PC-3 (cell line): ENCODE results near the gene VAMP8. TPM values are rescaled to one million over a fixed set of nuclear protein-coding genes. Genes with fewer than 3 reads are reported as not detected.

Source experiments
- ATAC-seq: fragments of 200-7000 bp; cut with Tn5 transposase; 2 replicates; pipeline ENCODE4 v1.9.1; 2020; ENCODE audit warnings: mild to moderate bottlenecking, moderate library complexity
- BruUV-seq: library from RNA; stranded (reverse); fragments of 400-500 nt; replicated peaks from 2 replicates; lab custom pipeline; 2021; lab: Mats Ljungman, UMichigan
- CTCF ChIA-PET: fragments of 300-600 bp; sonication (Branson Sonifier 250); formaldehyde crosslinking; loops from one replicate; lab custom pipeline; 2022; ENCODE audit warnings: antibody characterized with exemption; lab: Charles Lee
- POLR2A ChIA-PET: fragments of 300-600 bp; sonication (Branson Sonifier 250); formaldehyde crosslinking; loops from one replicate; lab custom pipeline; 2022; ENCODE audit warnings: antibody characterized with exemption; ENCODE audit not compliant: unreplicated experiment; lab: Charles Lee
- DNase-seq: peaks from one replicate; pipeline ENCODE4 v3.0.0-alpha.2; 2015
- H2AFZ ChIP-seq: fragments of 300-600 bp; sonication (generic); 2 replicates; pipeline ENCODE4 v1.6.0; 2016; ENCODE audit warnings: antibody characterized with exemption, low read length
- H3F3A ChIP-seq: fragments of 300-600 bp; sonication (generic); one replicate; pipeline ENCODE4 v1.6.0; 2017; ENCODE audit warnings: antibody characterized with exemption, low read length, control low read depth, mild to moderate bottlenecking; ENCODE audit not compliant: unreplicated experiment
- H3K27ac ChIP-seq: fragments of 300-600 bp; sonication (generic); 2 replicates; pipeline ENCODE4 v1.5.1; 2016; ENCODE audit warnings: mild to moderate bottlenecking, low read length
- H3K27me3 ChIP-seq: fragments of 300-600 bp; sonication (generic); 2 replicates; pipeline ENCODE4 v1.6.1; 2016; ENCODE audit warnings: low read length, mixed read lengths
- H3K36me3 ChIP-seq: fragments of 300-600 bp; sonication (generic); 2 replicates; pipeline ENCODE4 v1.6.1; 2016; ENCODE audit warnings: low read depth, mixed run types, low read length, mixed read lengths
- H3K4me1 ChIP-seq: fragments of 300-600 bp; sonication (generic); 2 replicates; pipeline ENCODE4 v1.5.1; 2016; ENCODE audit warnings: low read length; ENCODE audit not compliant: insufficient read depth
- H3K4me2 ChIP-seq: fragments of 300-600 bp; sonication (generic); 2 replicates; pipeline ENCODE4 v1.6.0; 2016; ENCODE audit warnings: low read length
- H3K4me3 ChIP-seq: fragments of 300-600 bp; sonication (generic); 2 replicates; pipeline ENCODE4 v1.5.1; 2016; ENCODE audit warnings: mild to moderate bottlenecking, low read length, mixed read lengths
- H3K79me2 ChIP-seq: fragments of 300-600 bp; sonication (generic); 2 replicates; pipeline ENCODE4 v1.6.1; 2017; ENCODE audit warnings: low read length, mixed read lengths
- H3K9ac ChIP-seq: fragments of 300-600 bp; sonication (generic); 2 replicates; pipeline ENCODE4 v1.6.0; 2016; ENCODE audit warnings: mild to moderate bottlenecking, low read length
- H3K9me2 ChIP-seq: fragments of 300-600 bp; sonication (generic); replicated peaks from 2 replicates; pipeline ENCODE4 v1.6.1; 2016; ENCODE audit warnings: mixed run types, low read length, mixed read lengths
- H3K9me3 ChIP-seq: fragments of 300-600 bp; sonication (generic); 2 replicates; pipeline ENCODE4 v1.6.1; 2016; ENCODE audit warnings: low read length, mixed read lengths
- H4K20me1 ChIP-seq: fragments of 300-600 bp; sonication (generic); 2 replicates; pipeline ENCODE4 v1.6.1; 2016; ENCODE audit warnings: low read length, mixed read lengths
- EZH2 ChIP-seq: fragments of 300-600 bp; sonication (generic); IDR thresholded peaks from one replicate; pipeline ENCODE4 v1.6.1; 2017; ENCODE audit warnings: antibody characterized with exemption, mild to moderate bottlenecking, low read length; ENCODE audit not compliant: unreplicated experiment
- EZH2phosphoT487 ChIP-seq: fragments of 300-600 bp; sonication (generic); IDR thresholded peaks from 2 replicates; pipeline ENCODE4 v1.6.1; 2018; ENCODE audit warnings: mild to moderate bottlenecking, antibody characterized with exemption, low read length, borderline replicate concordance
- intact Hi-C: fragments of 100-400 bp; cut with micrococcal nuclease; formaldehyde crosslinking; loops from 2 replicates; pipeline ENCODE4 v1.9.0; 2023
- total RNA-seq: library from RNA; depleted of rRNA; stranded (reverse); fragments of >200 nt; gene quantifications from 2 replicates; pipeline ENCODE4 v1.2.3, GENCODE V29; 2014
- TF ChIP-seq, protein P1 (sequence below): fragments of 300-600 bp; sonication (generic); conservative IDR thresholded peaks from 2 replicates; pipeline ENCODE4 v1.5.1; 2017; ENCODE audit warnings: antibody characterized with exemption, low read depth, mild to moderate bottlenecking, low read length

The VAMP8 gene
- total RNA-seq, 1 experiment from 2014 or later, result 142 TPM

DNA sequence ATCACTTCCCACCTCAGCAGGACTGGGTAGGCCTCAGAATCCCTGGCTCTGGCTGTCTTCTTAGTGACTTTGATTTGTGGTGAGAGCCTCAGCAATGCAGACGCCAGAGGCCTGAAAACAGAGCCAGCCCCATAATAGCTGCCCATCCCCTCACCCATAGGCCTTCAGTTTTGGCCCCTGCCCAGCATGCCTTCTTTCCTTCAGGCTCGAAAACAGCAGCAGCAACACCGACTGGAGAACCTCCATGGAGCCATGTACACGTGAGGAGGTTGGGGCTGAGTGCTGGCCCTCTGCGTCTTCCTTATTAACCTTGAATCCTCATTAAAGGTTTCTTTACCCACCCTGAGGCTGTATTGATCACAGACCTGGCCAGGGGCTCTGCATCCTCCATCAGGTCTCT lies 19.9 kb downstream of the VAMP8 start:
- Histone ChIP-seq H3K27me3 (no peaks in the 10 kb centered on the region), H3K79me2 (peaks cover 20% of the 10 kb centered on the region), H3K4me2 (peak overlapping the region; percentile 97; the same call in 1 of the 2 replicates), H3K9me2 (no peaks in the 10 kb centered on the region), H3K9me3 (no peaks in the 10 kb centered on the region), H4K20me1 (no peaks in the 10 kb centered on the region), H3K4me3 (0 out of 2 replicates have a peak overlapping the region, but pooled peaks have one; percentile 85), H2AFZ (no peak overlapping the region), H3K4me1 (peaks cover 15% of the 10 kb centered on the region; the same call in 1 of the 2 replicates), H3K9ac (no peak overlapping the region), H3F3A (no peaks in the 10 kb centered on the region), H3K36me3 (peaks cover 13% of the 10 kb centered on the region; the same call in 1 of the 2 replicates), H3K27ac (no peak overlapping the region)
- ChIA-PET CTCF (no interaction called here), POLR2A (interaction anchor here (0.6 kb wide), 1 partner anchor 228 kb away, joined by 4 read pairs; no protein-coding TSS in a partner anchor)
- ATAC-seq, result no peak
- DNase-seq, result no peak
- intact Hi-C loops, result no loop called here
- BruUV-seq, result TSS peak; percentile 28
- TF ChIP-seq EZH2phosphoT487 (no peak), EZH2 (no peak)
- TF ChIP-seq, protein P1, sequence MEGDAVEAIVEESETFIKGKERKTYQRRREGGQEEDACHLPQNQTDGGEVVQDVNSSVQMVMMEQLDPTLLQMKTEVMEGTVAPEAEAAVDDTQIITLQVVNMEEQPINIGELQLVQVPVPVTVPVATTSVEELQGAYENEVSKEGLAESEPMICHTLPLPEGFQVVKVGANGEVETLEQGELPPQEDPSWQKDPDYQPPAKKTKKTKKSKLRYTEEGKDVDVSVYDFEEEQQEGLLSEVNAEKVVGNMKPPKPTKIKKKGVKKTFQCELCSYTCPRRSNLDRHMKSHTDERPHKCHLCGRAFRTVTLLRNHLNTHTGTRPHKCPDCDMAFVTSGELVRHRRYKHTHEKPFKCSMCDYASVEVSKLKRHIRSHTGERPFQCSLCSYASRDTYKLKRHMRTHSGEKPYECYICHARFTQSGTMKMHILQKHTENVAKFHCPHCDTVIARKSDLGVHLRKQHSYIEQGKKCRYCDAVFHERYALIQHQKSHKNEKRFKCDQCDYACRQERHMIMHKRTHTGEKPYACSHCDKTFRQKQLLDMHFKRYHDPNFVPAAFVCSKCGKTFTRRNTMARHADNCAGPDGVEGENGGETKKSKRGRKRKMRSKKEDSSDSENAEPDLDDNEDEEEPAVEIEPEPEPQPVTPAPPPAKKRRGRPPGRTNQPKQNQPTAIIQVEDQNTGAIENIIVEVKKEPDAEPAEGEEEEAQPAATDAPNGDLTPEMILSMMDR, result no peak

DNA sequence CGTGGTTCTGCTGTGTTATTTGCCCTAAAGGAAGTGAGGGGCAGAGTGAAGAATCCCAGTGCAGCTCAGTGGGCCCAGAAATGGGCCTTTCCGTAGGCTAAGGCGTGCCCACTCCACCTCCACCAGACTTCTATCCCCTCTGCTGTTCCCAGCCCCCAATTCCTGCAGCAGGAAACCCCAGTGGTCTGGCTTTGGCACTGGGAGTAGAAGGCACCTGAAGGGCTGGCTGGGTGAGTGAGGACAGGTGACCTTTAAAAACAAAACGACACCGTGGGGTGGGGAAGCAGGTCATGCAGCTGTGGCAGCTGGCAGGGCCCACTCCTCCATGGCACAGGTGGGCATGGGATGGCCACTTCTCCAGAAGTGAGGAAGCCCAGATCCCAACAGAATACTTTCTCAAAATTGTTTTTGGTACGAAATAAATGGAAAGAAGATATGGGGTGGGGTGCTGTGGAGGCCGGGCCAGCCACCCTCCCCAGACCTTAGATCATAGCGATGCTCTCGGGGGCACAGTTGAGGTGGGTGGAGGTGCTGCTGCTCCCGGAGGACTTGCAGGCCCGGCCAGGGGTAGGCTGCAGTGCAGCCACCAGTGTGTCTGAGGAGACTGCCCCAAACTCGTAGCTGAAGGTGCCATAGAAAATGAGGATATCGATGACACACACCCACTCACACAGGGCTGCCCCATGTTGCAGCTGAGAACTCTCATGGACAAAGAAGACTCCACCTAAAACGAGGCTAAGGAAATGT lies 21.4 kb downstream of the VAMP8 start:
- CTCF ChIA-PET, result no interaction called here
- DNase-seq, result no peak

More for the DNA sequence above, 21.4 kb downstream of the VAMP8 start:
- H3K9ac ChIP-seq, result no peak overlapping the region
- H3K79me2 ChIP-seq, result peaks cover 20% of the 10 kb centered on the region
- peaks cover 16% of the 10 kb centered on the region for H3K4me1 ChIP-seq
- no peak overlapping the region for H3K4me2 ChIP-seq
- H3K9me2 ChIP-seq, result no peaks in the 10 kb centered on the region
- POLR2A ChIA-PET, result no interaction called here
- H3K36me3 ChIP-seq, result peaks cover 13% of the 10 kb centered on the region; the same call in 1 of the 2 replicates
- TF ChIP-seq EZH2phosphoT487 (no peak), EZH2 (no peak)
- TF ChIP-seq, protein P1, result no peak
- no peaks in the 10 kb centered on the region for H3K9me3 ChIP-seq
- no peaks in the 10 kb centered on the region for H3K27me3 ChIP-seq
- intact Hi-C loops, result no loop called here
- ATAC-seq, result no peak
- no peaks in the 10 kb centered on the region for H3F3A ChIP-seq
- no peak overlapping the region for H2AFZ ChIP-seq
- no TSS peak for BruUV-seq
- H3K27ac ChIP-seq, result no peak overlapping the region
- H4K20me1 ChIP-seq, result no peaks in the 10 kb centered on the region
- no peak overlapping the region for H3K4me3 ChIP-seq
